HG02973 (cell line): Measurements from ENCODE around the gene HRCT1.
"Not testable (repeated sequence)": the region's sequence is repeated elsewhere in the genome, so short reads cannot be mapped to it uniquely, and the experiment has no call there.

Source experiments
- ATAC-seq: cut with Tn5 transposase; IDR thresholded peaks from one replicate; pipeline ENCODE4 v1.9.1; 2021; ENCODE audit warnings: moderate library complexity; ENCODE audit not compliant: unreplicated experiment

The HRCT1 gene

DNA sequence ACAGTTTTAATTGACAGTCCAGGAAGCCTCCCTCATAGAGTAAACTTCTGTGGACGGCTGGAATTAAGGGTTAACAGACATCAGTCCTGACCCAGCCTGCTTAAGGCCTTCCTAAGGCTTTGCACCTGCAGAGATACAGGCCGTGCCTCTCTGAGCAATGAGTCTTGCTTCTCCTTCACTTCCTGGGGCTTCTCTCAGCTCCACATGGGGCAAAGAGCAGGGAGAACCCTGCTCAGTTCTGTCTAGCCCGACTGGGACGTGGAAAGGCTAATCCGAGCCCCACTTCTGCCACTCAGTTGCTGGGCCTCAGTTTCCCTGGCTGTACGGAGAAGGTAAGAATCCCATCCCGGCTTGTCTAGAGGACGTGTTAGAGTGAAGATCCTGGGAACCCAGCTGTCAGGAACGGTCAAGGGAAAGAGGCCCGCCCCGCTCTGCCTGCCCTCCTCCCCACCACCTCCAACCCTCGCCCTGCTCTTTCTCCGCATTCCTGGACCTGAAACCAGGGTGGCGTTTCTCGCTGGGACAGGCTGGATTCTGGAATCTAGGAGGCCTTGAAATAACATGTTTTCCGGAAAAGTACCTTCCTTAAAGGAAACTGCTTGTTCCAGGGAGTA is 9.8 kb downstream of the HRCT1 start:
- ATAC-seq: no peak

DNA sequence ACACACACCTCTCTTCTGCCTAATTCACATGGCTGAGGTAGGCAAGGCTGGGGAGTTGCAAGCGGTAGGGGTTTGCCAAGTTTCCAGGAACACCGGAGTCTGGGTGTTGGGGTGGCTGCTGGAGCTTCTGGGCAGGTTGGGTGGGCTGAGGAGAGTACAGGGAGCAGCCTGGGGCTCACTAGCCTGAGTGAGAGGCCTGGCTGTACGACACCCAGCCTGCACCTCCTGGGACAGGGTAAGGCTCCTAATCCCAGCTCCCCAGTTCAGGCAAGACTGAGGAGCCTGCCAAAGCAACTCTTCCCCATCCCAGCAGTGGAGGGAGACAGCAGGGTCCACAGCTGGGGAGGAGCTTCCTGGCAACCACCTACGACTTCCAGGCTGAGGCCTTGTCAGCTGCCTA is 11.3 kb downstream of the HRCT1 start:
- no peak for ATAC-seq

DNA sequence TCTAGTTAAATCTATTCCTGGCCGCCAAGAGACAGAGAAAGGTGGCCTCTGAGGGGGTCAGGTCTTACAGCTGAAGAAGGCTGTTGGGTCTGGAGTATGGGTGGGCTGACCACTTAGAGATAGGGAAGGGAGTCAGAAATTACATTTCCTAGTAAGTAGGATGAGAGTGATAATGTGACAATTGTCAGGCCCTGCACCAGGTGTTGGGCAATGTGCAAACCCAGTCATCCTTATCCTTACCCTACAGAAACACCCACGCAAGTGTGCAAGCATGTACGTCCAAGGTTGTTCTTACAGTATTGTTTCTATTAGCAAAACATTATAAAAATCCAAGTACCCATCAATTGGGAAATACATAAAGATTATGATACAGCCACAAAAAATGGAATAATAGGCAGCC is 12.8 kb downstream of the HRCT1 start:
- no peak for ATAC-seq

DNA sequence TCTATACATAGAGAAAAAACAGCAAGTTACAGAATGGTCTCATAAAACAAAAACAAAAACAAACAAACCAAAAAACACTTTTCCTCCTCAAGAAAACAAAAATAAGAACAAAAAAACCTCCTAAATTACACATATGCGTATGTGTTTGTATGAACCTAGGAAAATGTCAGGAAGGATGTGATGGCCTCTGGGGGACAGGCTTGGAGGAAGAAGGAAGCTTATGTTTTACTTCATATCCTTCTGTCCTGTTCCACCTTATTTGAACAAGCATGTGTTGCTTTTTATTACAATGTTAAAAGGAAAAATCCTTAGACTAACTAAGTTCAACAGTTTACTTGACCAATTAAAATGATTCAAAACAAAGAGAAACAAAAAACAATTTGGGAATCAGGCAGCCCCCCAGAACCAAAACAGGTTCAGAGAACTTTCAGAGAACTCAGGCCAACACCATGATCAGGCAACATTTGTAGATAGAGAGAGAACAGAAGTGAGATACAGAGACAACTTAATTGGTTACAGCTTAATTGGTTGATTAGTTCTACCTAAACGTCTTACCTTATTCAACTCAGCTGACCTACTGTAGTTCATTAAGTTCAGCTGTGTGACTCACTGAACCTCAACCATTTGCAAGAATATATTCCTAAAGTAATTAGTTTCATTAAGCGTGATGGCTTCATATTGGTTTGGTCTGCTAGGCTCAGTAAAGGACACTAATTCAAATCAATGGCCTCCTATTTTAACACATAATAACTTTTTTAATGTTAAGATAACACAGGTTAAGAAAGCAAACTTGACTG is 13.4 kb downstream of the HRCT1 start:
- ATAC-seq: no peak

DNA sequence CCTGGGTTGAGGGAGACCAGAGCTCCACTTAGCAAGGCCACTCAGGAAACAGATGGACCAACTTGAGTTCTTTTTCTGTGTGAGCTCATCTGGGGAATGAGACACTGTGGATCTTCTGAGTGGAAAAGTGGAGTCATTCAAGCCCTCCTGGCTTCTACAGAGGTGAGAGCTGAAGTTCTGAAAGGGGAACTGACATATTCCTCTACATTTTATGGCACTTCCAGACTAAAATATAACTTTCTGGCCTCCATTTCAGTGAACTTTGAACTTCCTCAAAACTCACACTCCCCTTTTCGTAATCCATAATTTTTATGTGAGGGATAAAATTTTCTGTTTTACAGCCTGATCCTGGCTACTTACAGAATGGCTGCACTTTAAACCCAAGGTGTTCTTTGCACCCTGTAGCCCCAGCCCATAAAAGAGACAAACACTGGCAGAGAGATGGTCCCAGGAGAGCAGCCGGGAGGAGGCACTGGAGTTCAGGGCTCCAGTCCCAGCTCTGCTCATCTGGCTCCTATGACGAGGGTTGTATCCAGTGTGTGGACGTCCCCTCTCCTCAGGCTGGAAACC is 14.1 kb downstream of the HRCT1 start:
- ATAC-seq: no peak

DNA sequence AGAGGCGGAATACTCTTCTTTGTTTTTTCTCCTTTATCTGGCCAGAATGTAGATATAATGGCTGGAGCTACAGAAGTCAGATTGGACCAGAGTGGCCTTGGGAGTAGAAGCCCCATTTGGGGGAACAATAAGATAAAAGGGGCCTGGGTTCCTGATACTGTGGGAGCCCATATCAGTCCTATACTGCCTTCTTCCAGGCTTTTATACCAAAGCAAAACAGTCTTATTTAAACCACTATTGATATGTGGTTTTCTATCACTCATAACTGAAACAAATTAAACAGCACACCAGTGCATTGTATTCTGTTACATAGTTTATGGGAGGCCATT is 17.6 kb downstream of the HRCT1 start:
- no peak for ATAC-seq

DNA sequence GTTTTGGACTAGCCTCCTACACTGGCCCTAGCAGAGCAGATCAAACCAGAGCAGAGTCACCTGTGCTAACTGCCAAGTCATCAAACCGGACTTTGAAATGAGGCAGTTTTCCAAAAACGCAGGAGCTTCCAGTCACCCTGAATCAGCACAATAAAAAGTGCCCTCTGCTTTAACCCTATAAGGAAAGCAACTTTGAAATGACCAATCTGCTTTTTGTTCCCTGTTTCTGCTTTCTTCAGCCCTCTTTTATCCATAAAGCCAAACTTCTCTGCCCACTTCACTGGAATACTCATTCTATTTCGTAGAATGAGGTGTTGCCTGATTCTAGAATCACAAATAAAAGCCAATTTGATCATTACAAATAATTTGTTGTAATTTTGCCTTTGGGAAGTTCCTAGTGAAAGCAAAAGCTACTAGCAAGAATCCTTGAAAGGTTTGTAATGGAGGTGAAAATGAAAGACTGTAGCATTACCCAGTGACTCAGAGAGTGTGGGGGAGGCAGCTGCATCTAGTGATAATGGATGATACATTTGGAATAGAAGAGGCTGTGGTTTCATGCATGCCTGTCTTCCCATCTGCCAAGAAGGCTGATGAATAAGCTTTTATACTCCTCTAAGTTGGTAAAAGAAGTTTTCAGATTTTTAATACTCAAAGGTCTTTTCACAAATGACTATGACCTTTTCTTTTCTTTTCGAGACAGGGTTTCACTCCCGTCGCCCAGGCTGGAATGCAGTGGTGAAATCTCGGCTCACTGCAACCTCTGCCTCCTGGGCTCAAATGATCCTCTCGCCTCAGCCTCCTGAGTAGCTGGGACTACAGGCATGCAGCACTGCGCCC is 18.1 kb downstream of the HRCT1 start:
- no peak for ATAC-seq

DNA sequence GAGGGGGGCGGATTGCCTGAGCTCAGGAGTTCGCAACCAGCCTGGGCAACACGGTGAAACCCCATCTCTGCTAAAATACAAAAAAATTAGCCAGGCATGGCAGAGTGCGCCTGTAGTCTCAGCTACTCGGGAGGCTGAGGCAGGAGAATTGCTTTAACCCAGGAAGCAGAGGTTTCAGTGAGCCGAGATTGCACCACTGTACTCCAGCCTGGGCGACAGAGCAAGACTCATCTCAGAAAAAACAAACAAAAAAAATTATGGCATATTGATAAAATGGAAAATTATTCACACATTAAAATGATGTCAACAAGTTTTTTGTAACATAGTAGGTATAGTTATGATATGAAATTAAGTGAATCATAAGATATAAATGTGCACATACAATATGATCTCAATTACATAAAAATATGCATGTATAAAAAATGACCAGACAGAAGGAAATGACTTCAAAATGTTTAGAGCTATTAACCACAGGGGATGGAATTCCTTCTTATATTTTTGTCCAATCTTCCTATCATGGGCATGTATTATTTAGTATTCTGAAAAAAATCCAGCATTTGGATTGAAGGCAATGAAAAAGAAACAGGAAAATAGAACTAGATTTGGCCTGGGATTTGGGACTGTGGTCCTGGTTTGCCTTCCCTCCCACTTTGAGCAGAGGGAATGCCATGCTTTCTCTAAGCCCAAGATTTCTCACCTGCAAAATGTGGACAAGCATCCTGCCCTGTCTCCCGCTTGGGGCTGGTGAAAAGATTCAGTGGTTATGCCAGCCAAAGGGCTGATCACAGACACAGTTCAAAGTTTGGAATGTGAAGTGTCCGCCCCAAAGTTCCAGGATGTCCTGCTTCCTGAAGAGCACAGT is 22.8 kb downstream of the HRCT1 start:
- ATAC-seq: no peak

DNA sequence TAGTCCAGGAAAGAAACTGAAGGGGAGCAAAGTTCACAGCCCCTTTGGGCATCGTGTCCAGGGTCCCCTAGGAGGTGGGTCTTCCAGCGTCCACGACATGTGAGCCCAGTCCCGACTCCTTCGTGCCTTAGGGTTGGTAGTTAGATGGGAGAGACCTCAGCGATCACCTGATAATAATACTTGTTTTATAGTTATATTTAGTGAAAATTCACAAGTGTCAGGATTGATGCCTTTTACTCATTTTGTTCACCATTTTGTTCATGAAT is 23.4 kb downstream of the HRCT1 start:
- ATAC-seq: no peak

DNA sequence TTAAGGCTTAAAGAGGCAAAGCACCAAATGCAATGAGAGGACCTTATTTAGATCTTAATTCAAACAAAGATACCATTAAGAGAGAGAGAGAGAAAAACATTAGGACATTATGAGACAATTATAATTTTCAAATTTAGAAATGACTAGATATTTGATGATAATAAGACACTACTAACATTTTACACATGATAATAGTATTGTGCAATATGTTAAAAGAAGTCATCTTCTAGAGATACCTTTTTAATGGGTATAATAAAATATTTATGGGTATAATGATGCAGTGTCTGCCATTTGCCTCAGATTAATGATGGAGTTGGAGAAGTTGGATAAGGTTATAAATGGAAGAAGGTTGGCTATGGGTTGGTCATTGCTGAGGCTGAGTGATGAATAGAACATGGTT is 24.5 kb downstream of the HRCT1 start:
- ATAC-seq: no peak

DNA sequence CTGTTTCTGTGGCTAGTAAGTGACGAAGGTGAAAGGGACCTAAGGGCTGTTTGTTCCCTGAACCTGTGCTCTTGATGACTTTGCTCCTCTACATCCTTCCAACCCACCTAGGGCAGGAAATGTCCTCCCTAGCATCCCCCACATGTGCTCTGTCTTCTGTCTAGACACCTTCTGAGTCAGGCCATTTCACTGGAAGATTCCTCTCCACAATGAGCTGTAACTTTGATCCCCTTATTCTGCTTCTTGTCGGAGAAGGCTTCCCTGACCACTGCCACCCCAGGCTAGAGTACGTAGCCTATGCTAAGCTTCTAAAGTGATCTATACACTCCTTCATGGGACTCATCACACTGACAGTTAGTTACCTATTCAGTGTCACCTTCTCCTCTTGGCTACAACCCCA is 25.0 kb downstream of the HRCT1 start:
- no peak for ATAC-seq

DNA sequence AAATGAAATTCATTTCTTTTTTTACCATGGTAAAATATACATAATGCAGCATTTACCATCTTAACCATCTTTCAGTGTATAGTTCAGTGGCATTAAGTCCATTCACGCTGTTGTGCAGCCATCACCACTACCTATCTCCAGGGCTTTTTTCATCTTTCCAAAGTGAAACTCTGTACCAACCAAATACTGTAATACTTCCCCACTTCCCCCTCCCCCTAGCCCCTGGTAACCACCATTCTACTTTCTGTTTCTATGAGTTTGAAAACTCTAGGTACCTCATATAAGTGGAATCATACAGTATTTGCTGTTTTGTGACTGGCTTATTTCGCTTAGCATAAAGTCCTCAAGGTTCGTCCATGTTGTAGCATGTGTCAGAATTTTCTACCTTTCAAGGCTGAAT is 26.7 kb downstream of the HRCT1 start:
- no peak for ATAC-seq

DNA sequence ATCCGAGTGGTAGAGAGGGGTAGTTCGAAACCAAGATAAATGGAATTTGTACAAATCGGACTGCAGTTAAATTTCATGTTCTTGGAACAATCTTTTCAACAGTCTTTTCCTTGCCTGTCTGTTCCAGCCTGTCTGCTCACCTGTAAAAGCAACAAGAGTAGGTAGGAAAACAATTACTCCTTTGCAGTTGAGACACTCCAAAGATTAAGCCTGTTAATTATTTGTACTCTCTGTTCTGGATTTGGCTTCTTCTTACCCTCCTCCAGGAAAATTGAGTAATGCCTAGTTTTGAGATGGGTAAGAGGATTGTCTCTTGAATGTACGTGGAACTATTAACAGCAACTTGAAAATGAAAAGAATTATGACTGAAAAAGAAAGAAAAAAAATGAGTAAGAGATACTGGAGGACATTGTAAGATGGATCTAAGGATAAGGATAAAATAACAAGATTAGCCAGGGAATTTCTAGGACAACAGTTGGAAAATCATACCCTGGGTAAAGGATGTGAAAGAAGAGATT is 27.6 kb downstream of the HRCT1 start:
- ATAC-seq: no peak

DNA sequence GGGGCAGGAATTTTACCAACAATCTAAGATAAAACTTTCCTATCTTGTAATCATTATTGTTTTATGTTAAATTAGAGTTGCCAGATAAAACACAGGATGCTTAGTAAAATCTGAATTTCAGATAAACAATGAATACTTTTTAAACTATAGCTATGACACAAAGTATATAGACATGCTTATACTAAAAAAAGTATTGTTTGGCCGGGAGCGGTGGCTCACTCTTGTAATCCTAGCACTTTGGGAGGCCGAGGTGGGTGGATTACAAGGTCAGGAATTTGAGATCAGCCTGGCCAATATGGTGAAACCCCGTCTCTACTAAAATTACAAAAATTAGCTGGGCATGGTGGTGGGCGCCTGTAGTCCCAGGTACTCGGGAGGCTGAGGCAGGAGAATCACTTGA is 28.1 kb downstream of the HRCT1 start:
- ATAC-seq: not testable (repeated sequence)

DNA sequence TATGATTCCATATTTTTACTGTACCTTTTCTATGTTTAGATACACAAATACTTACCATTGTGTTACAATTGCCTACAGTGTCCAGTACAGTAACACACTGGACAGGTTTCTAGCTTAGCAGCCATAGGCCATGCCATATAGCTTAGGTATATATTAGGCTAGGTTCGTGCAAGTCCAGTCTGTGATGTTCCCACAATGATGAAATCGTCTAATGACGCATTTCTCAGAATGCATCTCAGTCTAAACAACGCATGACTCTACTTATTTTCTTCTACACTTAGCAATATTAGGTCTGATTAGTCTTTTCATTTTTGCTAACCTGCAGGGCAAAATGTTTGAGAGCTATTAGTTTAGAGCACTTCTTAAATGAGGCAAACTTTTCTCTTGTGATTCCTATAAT is 29.3 kb downstream of the HRCT1 start:
- ATAC-seq: no peak

DNA sequence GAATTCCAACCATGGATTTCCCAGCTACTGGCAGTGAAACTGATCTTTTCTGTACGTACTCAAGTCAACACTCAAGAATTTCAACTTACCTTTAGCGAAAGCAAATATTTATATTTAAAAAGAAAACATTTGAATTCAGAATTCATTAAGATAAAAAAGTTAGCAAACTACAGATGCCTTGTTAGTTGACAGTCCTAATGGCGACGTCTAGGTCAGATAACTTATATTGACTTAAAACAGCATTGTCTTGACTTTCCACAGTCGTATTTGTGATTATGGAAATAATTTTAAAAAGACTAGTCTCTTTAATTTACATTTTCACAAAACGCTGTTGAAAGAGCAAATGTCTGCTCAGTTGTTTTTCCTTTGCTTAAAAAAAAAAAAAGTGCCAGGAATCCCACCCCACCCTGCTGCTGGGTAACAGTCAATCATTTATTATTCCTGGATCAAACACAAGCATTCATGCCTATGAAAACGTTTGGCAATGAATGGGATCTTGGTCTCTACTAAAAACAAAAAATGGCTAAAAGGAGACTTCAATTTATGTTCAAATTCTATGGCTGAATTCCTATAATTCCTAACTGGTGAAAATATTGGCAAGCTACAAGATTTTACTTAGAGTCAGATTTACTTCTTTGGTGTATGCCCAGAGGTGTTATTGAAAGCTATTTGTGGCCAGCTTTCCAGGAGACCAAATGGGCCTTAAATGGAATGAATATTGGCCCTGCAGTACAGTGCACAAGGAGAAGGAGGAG is 29.9 kb downstream of the HRCT1 start:
- no peak for ATAC-seq

DNA sequence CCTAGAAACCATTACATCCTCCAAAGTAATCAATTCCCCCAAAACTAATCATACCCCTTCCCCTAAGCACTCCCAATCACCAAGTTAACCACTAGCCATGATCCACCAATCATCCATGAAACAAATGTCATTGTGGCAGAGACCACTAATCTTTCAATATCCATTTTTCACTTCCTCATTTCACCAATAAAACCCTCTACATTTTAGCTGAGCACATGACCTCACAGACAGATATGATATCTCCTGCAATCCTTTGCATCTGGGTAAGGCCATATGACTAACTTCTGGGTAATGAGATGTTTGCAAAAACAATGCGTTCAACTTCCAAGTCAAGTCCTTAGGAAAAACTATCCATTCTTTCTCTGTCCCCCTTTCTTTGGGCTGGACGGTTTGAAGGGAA is 31.2 kb downstream of the HRCT1 start:
- no peak for ATAC-seq

DNA sequence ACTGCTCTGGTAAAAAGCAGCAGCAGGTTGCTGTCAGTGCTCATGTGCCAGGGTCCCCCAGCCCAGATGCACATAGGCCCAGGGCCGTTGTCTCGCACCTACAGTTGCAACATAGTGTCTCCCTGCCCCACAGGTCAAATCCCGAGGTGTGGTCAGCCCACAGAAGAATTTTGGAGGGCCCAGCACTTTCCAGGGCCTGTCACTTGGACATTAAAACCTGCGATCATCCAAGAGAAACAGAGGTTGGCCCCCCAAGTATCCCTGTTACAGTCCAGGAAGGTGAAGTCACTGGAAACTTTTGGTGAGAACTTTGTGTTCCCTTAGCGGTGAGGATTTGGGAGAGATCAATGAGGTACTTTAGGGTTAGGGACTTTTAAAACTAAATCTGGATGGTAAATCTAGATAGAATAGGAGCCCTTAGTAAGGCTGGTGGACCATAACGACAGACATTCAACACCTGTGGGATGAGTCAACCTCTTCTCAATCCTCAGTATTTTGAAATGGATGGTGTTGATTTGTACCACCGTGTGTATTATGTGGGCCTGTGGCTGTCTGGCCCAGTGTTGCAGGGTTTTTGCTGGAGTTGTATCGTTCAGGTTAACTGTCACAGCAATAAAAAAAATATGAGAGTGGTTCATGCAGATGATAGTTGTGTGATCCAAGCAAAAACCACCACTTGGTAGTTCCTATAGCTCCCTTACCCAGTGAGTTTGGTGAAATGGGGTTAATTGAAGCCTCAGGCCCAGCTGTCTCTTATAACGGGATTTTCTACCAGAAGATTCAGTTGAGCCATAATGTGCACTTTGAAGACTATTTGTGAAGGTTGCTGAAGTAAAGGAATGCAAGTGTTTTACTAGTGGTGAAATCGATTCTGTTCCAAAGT is 32.7 kb downstream of the HRCT1 start:
- no peak for ATAC-seq

DNA sequence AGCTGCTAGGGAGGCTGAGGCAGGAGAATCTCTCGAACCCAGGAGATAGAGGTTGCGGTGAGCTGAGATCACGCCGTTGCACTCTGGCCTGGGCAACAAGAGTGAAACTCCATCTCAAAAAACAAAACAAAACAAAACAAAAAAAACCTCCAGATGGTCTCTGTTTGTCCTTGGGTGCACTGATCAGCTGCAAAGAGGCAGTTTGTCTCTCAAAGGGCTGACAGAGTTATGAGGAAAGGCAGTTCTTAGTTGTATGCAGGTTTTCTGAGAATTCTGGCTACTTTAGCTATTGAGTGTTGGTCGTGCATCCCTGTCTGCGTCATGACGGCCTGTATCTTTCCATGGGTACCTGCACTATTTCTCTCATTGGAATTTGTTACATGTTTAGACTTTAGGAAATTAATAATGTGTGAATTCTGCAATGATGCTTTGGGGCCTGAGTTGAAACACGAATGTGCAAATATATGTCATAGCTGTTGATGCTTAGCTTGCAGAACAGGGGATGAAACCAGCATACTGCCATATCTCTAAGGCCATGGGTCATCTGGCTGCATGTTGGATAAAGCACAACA is 33.8 kb downstream of the HRCT1 start:
- ATAC-seq: no peak
